HG02970 (cell line): ENCODE data around the gene EPM2A.

Experiments
- ATAC-seq: cut with Tn5 transposase; IDR thresholded peaks from one replicate; pipeline ENCODE4 v1.9.1; 2021; ENCODE audit warnings: mild to moderate bottlenecking, moderate library complexity, moderate number of reproducible peaks; ENCODE audit not compliant: unreplicated experiment, low FRiP score

EPM2A gene

DNA sequence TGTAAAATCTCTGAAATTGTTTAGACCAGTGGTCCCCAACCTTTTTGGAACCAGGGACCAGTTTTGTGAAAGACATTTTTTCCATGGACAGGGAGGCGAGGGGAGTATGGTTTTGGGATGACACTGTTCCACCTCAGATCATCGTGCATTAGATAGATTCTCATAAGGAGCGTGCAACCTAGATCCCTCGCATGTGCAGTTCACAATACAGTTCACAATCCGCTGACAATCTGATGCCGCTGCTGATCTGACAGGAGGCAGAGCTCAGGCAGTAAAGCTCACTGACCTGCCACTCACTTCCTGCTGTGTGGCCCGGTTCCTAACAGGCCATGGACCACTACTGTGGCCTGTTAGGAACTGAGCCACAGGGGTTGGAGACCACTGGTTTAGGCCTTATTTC lies 115.2 kb downstream of the EPM2A start:
- ATAC-seq = no peak

GRCh38 chr6:145609521-145609920 lies 125.8 kb downstream of the EPM2A start:
- ATAC-seq = no peak

GRCh38 chr6:145608850-145609249 lies 126.5 kb downstream of the EPM2A start:
- ATAC-seq = no peak

DNA sequence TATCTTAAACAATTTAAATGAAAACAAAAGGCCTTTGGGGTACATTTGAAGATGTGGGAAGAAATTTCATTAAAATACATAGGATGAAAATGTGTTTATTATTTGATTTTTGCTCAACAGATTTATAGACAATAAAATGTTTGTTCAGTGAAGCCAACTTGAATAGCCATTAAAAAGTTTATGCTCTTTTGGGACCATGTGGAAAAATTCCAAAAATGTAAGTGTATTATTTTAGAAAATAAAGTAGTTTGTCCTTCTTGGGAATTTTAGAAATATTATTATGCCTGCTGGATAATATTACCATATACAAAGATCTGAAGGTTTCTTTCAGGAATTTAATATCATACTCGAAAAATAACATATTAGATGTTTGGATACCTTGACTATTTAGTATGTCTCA lies 131.3 kb downstream of the EPM2A start:
- no peak for ATAC-seq

- no peak for ATAC-seq
These were observed 131.9 kb downstream of the EPM2A start for GRCh38 chr6:145603424-145603833.

- ATAC-seq = no peak
These were observed 132.5 kb downstream of the EPM2A start for GRCh38 chr6:145602726-145603326.

DNA sequence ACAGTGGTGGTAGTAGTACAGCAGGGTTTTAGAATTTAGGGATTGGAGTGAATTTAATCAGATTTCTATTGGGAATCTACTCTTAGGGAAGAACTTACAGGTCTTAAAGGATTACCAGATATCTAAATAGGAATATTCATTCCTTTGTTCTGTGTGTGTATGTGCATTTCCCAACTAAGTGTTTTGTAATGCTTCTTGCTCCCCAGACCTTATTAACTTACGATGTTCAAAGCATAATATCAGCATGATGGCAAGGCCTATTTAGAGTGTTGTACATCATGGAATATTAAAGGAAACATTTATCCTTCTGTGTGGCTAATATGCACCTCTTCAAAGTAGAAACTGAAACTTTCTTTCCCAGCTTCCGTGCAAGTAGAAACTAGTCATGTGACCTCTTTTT lies 133.9 kb downstream of the EPM2A start:
- ATAC-seq = no peak

GRCh38 chr6:145600299-145600698 lies 135.0 kb downstream of the EPM2A start:
- ATAC-seq = no peak

GRCh38 chr6:145588981-145589380 lies 146.3 kb downstream of the EPM2A start:
- no peak for ATAC-seq

- no peak for ATAC-seq
These were observed 148.0 kb downstream of the EPM2A start for GRCh38 chr6:145587334-145587733.

DNA sequence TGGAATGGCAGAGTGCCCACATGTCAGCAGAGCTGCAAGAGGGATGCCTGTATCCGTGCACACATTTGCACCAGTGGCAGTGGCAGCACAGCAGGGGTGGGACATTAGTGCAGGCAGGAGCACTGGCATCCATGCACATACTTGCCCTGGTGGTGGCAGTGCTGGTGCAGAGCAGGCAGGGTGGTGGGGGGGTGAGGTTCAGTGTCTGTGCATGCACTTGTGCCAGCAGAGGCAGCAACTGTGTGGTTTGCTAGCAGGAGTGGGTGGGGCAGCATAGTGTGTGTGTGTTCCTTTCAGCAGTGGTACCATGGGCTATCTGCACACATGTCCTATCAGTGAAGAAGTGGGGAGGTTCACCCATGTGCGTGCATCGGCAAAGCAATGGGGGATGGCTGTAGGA lies 151.6 kb downstream of the EPM2A start:
- no peak for ATAC-seq
